HEK293 (cell line): ENCODE measurements around the gene SPHK1.

Experiments used
- GLIS1 ChIP-seq: fragments of 450-650 bp; formaldehyde crosslinking; IDR thresholded peaks from 2 replicates; pipeline ENCODE4 v1.5.1; 2016; ENCODE audit warnings: missing biosample characterization, missing genetic modification characterization
- GLIS2 ChIP-seq: fragments of 450-650 bp; formaldehyde crosslinking; IDR thresholded peaks from 2 replicates; pipeline ENCODE4 v1.5.1; 2016; ENCODE audit warnings: missing biosample characterization, missing genetic modification characterization
- KLF17 ChIP-seq: fragments of 450-650 bp; formaldehyde crosslinking; IDR thresholded peaks from 2 replicates; pipeline ENCODE4 v1.5.1; 2016; ENCODE audit warnings: missing biosample characterization, missing genetic modification characterization
- KLF9 ChIP-seq: fragments of 450-650 bp; formaldehyde crosslinking; IDR thresholded peaks from 2 replicates; pipeline ENCODE4 v1.5.1; 2016; ENCODE audit warnings: missing biosample characterization, missing genetic modification characterization, low read depth
- PRDM6 ChIP-seq: fragments of 450-650 bp; formaldehyde crosslinking; IDR thresholded peaks from 2 replicates; pipeline ENCODE4 v1.5.1; 2017; ENCODE audit warnings: missing biosample characterization, missing genetic modification characterization
- REPIN1 ChIP-seq: fragments of 450-650 bp; formaldehyde crosslinking; IDR thresholded peaks from 2 replicates; pipeline ENCODE4 v1.5.1; 2017; ENCODE audit warnings: missing biosample characterization, missing genetic modification characterization, low read depth
- SCRT2 ChIP-seq: fragments of 450-650 bp; formaldehyde crosslinking; IDR thresholded peaks from 2 replicates; pipeline ENCODE4 v1.5.1; 2016; ENCODE audit warnings: missing biosample characterization, missing genetic modification characterization
- SP2 ChIP-seq: fragments of 450-650 bp; formaldehyde crosslinking; IDR thresholded peaks from 2 replicates; pipeline ENCODE4 v1.5.1; 2016; ENCODE audit warnings: missing biosample characterization, missing genetic modification characterization
- ZBTB26 ChIP-seq: fragments of 450-650 bp; formaldehyde crosslinking; optimal IDR thresholded peaks from 2 replicates; pipeline ENCODE3; 2016; ENCODE audit warnings: missing biosample characterization, mild to moderate bottlenecking, missing genetic modification characterization
- ZFP69B ChIP-seq: fragments of 450-650 bp; formaldehyde crosslinking; IDR thresholded peaks from 2 replicates; pipeline ENCODE4 v1.5.1; 2016; ENCODE audit warnings: missing biosample characterization, missing genetic modification characterization
- ZNF19 ChIP-seq: fragments of 450-650 bp; formaldehyde crosslinking; IDR thresholded peaks from 2 replicates; pipeline ENCODE4; 2016; ENCODE audit warnings: missing biosample characterization, missing genetic modification characterization, low read depth
- ZNF350 ChIP-seq: fragments of 450-650 bp; formaldehyde crosslinking; IDR thresholded peaks from 2 replicates; pipeline ENCODE4 v1.5.0; 2017; ENCODE audit warnings: missing biosample characterization, mild to moderate bottlenecking, missing genetic modification characterization
- ZNF37A ChIP-seq: fragments of 450-650 bp; IDR thresholded peaks from 2 replicates; pipeline ENCODE4 v1.5.1; 2018; ENCODE audit warnings: missing biosample characterization, missing genetic modification characterization
- ZNF398 ChIP-seq: fragments of 450-650 bp; formaldehyde crosslinking; IDR thresholded peaks from 2 replicates; pipeline ENCODE4 v1.5.1; 2017; ENCODE audit warnings: missing biosample characterization, missing genetic modification characterization
- ZNF426 ChIP-seq: fragments of 450-650 bp; formaldehyde crosslinking; IDR thresholded peaks from 2 replicates; pipeline ENCODE4 v1.5.1; 2017; ENCODE audit warnings: missing biosample characterization, missing genetic modification characterization, mild to moderate bottlenecking, inconsistent platforms, moderate library complexity
- ZNF473 ChIP-seq: fragments of 450-650 bp; formaldehyde crosslinking; IDR thresholded peaks from 2 replicates; pipeline ENCODE4 v1.5.1; 2017; ENCODE audit warnings: missing biosample characterization, missing genetic modification characterization
- ZNF561 ChIP-seq: fragments of 450-650 bp; IDR thresholded peaks from 2 replicates; pipeline ENCODE4 v1.5.1; 2018; ENCODE audit warnings: missing biosample characterization, missing genetic modification characterization, borderline replicate concordance
- ZNF596 ChIP-seq: fragments of 450-650 bp; IDR thresholded peaks from 2 replicates; pipeline ENCODE4 v1.5.0; 2018; ENCODE audit warnings: missing biosample characterization, mild to moderate bottlenecking, missing genetic modification characterization, moderate library complexity
- ZNF600 ChIP-seq: fragments of 450-650 bp; formaldehyde crosslinking; IDR thresholded peaks from 2 replicates; pipeline ENCODE4 v1.5.1; 2016; ENCODE audit warnings: missing biosample characterization, missing genetic modification characterization
- ZNF791 ChIP-seq: fragments of 450-650 bp; formaldehyde crosslinking; IDR thresholded peaks from 2 replicates; pipeline ENCODE4 v1.5.1; 2016; ENCODE audit warnings: missing biosample characterization, missing genetic modification characterization
- ZNF792 ChIP-seq: fragments of 450-650 bp; formaldehyde crosslinking; IDR thresholded peaks from 2 replicates; pipeline ENCODE4 v1.5.1; 2016; ENCODE audit warnings: missing biosample characterization, missing genetic modification characterization
- ZNF830 ChIP-seq: fragments of 450-650 bp; IDR thresholded peaks from 2 replicates; pipeline ENCODE4 v1.5.0; 2018; ENCODE audit warnings: missing biosample characterization, missing genetic modification characterization, low read depth, mild to moderate bottlenecking, moderate library complexity
- ZNF843 ChIP-seq: fragments of 450-650 bp; formaldehyde crosslinking; IDR thresholded peaks from 2 replicates; pipeline ENCODE4 v1.5.1; 2016; ENCODE audit warnings: missing biosample characterization, missing genetic modification characterization
- ZSCAN5A ChIP-seq: fragments of 450-650 bp; formaldehyde crosslinking; IDR thresholded peaks from 2 replicates; pipeline ENCODE4 v1.5.1; 2016; ENCODE audit warnings: missing biosample characterization, missing genetic modification characterization
- TF ChIP-seq, protein P1 (sequence below): fragments of 450-650 bp; formaldehyde crosslinking; IDR thresholded peaks from 2 replicates; pipeline ENCODE4 v1.5.1; 2016; ENCODE audit warnings: missing biosample characterization, missing genetic modification characterization, borderline replicate concordance
- TF ChIP-seq, protein P2 (sequence below): fragments of 450-650 bp; formaldehyde crosslinking; IDR thresholded peaks from 2 replicates; pipeline ENCODE4 v1.5.1; 2017; ENCODE audit warnings: missing biosample characterization, mild to moderate bottlenecking, missing genetic modification characterization, moderate library complexity

Gene SPHK1

DNA sequence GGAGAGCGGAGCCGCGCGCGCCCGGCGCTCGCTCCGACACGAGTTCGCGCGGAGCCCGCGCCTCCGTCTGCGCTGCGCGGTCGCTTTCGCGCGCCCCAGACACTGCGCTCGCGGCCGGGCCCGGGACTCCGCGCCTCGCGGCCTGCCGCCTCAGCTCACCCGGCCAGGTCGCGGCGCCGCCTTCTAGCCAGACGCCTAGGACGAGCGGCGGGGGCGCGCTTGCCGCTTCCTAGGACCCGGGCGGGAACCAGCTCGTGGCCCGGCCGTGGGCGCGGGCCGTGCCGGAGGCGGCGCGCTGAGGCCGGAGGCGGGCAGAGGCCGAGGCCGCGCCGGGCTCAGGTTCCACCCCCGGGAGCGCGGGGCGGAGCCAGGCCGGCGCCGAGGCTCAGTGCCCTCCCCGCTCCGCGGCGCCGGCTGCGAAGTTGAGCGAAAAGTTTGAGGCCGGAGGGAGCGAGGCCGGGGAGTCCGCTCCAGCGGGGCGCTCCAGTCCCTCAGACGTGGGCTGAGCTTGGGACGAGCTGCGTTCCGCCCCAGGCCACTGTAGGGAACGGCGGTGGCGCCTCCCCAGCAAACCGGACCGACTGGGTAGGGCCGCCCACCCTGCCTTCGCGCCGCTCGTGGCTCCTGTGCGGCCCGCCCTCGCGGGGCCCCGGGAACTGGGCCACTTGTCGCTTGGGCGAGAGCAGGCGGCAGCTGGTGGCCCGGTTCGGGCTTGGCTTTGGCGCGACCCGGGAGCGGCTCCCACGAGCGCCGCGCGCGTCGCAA is at the start of gene SPHK1 (continued):
- TF ChIP-seq, protein P1, sequence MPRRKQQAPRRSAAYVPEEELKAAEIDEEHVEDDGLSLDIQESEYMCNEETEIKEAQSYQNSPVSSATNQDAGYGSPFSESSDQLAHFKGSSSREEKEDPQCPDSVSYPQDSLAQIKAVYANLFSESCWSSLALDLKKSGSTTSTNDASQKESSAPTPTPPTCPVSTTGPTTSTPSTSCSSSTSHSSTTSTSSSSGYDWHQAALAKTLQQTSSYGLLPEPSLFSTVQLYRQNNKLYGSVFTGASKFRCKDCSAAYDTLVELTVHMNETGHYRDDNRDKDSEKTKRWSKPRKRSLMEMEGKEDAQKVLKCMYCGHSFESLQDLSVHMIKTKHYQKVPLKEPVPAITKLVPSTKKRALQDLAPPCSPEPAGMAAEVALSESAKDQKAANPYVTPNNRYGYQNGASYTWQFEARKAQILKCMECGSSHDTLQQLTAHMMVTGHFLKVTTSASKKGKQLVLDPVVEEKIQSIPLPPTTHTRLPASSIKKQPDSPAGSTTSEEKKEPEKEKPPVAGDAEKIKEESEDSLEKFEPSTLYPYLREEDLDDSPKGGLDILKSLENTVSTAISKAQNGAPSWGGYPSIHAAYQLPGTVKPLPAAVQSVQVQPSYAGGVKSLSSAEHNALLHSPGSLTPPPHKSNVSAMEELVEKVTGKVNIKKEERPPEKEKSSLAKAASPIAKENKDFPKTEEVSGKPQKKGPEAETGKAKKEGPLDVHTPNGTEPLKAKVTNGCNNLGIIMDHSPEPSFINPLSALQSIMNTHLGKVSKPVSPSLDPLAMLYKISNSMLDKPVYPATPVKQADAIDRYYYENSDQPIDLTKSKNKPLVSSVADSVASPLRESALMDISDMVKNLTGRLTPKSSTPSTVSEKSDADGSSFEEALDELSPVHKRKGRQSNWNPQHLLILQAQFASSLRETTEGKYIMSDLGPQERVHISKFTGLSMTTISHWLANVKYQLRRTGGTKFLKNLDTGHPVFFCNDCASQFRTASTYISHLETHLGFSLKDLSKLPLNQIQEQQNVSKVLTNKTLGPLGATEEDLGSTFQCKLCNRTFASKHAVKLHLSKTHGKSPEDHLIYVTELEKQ (tag by site-specific recombination), result no peak
- TF ChIP-seq ZNF561 (tag by site-specific recombination) (peak; percentile 32; the same call in 1 of the 2 replicates), ZNF398 (tag by site-specific recombination) (peak; percentile 35; the same call in 1 of the 2 replicates), ZFP69B (tag by site-specific recombination) (0 out of 2 replicates have a peak, but pooled peaks have one; percentile 33), SP2 (tag by site-specific recombination) (peak; percentile 77), REPIN1 (0 out of 2 replicates have a peak, but pooled peaks have one; percentile 49), GLIS1 (tag by site-specific recombination) (peak; percentile 31; the same call in 1 of the 2 replicates), ZNF426 (tag by site-specific recombination) (no peak), ZNF596 (tag by site-specific recombination) (0 out of 2 replicates have a peak, but pooled peaks have one; percentile 22), ZNF350 (tag by site-specific recombination) (no peak), ZNF843 (0 out of 2 replicates have a peak, but pooled peaks have one; percentile 20), ZNF37A (0 out of 2 replicates have a peak, but pooled peaks have one; percentile 12), KLF17 (tag by site-specific recombination) (peak; percentile 53; the same call in 1 of the 2 replicates), KLF9 (peak; percentile 28; the same call in 1 of the 2 replicates), ZNF19 (tag by site-specific recombination) (no peak), ZNF600 (peak; percentile 28; the same call in 1 of the 2 replicates), GLIS2 (peak; percentile 61), ZNF792 (tag by site-specific recombination) (no peak), ZNF473 (tag by site-specific recombination) (no peak), ZNF791 (tag by site-specific recombination) (no peak), ZBTB26 (tag by site-specific recombination) (peak; percentile 55), ZNF830 (tag by site-specific recombination) (no peak), SCRT2 (tag by site-specific recombination) (peak; percentile 84), PRDM6 (tag by site-specific recombination) (no peak), ZSCAN5A (tag by site-specific recombination) (peak; percentile 12; the same call in 1 of the 2 replicates)
- TF ChIP-seq, protein P2, sequence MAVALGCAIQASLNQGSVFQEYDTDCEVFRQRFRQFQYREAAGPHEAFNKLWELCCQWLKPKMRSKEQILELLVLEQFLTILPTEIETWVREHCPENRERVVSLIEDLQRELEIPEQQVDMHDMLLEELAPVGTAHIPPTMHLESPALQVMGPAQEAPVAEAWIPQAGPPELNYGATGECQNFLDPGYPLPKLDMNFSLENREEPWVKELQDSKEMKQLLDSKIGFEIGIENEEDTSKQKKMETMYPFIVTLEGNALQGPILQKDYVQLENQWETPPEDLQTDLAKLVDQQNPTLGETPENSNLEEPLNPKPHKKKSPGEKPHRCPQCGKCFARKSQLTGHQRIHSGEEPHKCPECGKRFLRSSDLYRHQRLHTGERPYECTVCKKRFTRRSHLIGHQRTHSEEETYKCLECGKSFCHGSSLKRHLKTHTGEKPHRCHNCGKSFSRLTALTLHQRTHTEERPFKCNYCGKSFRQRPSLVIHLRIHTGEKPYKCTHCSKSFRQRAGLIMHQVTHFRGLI (tag by site-specific recombination), result peak; percentile 38; the same call in 1 of the 2 replicates
